Measurements from ENCODE around the gene BBS12.

BBS12 gene

DNA sequence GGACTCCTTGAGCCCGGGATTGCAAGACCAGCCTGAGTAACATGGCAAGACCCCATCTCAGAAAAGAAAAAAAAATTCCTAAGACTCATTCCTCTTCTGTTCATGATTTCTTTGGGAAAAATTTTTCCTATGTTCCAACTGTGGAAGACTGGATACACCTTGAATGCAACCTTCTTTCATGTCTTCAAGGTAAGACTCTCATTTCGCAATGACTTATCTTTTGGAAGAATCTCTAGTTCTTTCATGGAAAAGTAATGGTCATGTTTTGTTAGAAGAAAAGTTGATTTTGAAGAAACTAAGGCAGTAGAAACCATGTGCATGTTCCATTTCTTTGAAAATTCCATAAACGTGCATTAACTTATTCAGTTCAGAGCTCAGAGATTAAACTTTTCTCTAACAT, 26.0 kb upstream of the BBS12 start:
- TF ChIP-seq CTCF (IDR thresholded peaks at IDR 0.05), result no peak

- TF ChIP-seq CTCF (IDR thresholded peaks at IDR 0.05), result no peak
Observed at GRCh38 chr4:122707497-122707896, 25.0 kb upstream of the BBS12 start.

DNA sequence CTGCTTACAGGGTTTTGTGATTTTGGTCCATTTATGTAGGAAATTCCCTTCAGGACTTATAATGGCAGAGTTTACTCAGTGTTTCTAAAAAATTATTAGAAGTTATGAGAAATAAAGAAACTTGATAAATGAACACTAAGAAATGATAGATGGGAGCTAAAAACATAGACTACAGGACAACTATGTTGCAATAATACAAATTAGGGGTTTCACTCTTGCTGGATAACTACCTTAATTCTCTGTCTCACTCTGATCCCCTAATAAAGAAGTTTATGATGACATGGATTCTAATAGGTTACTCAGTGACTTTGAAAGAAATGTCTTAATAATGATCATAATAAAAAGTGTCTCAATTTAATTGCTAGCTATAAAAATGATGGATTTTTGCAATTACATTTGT, 23.3 kb upstream of the BBS12 start:
- no peak for TF ChIP-seq CTCF (IDR thresholded peaks at IDR 0.05)

DNA sequence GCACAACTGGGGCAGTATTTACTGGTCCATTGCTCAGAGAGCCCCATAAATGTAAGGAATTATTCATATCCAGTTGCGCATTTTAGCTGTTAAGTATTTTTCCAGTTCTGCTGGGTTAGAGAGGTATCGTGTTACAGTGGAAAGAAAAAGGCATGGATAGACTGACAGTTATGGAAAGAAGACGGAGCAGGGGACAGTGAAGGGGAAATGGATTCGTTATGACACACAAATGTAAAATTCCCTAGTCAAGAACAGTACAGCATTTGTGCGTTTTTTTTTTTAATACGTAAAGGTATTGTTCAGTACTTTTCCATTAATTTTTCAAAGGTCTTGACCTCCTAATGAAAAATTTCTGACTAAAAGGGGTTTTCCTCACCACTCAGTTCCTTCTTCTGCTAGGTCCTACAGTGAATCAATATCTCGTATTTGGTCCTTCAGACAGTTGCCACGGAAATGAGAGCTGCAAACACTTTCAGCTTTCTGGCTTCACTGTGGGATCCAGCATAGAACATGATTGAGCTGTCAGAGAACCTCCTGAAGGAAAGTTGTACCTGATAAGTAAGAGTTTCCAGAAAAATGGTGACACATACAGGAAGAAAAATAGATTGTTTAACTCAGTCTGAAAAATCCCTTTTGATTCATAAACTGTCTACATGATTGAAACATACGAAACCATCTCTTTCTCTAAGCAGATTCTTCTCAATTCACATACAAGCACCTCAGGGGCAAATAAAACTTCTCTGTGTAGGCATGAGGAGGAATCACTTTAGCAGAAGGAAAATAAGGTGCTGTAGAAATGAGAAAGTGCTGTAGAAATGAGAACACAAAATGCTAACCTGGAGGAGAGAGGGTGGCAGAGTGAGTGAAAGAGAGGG, 21.8 kb upstream of the BBS12 start:
- no peak for TF ChIP-seq CTCF (IDR thresholded peaks at IDR 0.05)

GRCh38 chr4:122711919-122712318, 20.6 kb upstream of the BBS12 start:
- TF ChIP-seq CTCF (IDR thresholded peaks at IDR 0.05), result no peak

DNA sequence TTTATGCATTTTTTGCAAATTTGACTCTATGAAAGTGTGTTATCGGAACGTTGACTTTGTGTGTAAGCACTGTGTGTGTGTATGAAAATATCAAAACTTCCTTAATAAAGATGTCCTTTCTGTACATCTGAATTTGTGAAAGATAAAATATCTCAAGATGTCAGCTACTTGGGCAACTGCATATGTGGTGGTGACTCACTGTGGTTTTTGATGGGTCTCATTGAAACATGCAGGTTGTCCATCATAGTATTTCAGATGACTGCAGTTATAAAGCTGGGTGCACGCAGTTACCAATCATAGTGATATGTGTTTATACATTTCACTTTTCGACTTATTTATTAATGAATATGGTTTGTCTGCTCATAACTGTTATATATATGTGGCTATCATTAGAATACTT, 19.7 kb upstream of the BBS12 start:
- TF ChIP-seq CTCF (IDR thresholded peaks at IDR 0.05), result no peak

- TF ChIP-seq CTCF (IDR thresholded peaks at IDR 0.05), result no peak
Observed at GRCh38 chr4:122715221-122715620, 17.3 kb upstream of the BBS12 start.

Measured in LNCAP (cell line).